Stimulated activated naive CD4-positive, alpha-beta T cell treated with Interleukin-2 at 50 U/mL for 16 hours (primary cell): ENCODE results near the gene CA4.

ENCODE experiments used
- DNase-seq: peaks from one replicate; lab custom pipeline; 2025; lab: John Stamatoyannopoulos, UW

Gene CA4

DNA sequence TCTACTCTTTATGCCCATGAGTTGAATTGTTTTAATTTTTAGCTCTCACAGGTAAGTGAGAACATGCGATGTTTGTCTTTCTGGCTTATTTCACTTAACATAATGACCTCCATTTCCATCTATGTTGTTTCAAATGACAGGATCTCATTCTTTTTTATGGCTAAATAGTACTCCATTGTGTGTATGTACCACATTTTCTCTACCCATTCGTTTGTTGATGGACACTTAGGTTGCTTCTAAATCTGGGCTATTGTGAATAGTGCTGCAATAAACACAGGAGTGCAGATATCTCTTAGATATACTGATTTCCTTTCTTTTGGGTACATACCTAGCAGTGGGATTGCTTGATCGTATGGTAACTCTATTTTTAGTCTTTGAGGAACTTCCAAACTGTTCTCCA, 19.3 kb upstream of the CA4 start:
- no peak for DNase-seq

DNA sequence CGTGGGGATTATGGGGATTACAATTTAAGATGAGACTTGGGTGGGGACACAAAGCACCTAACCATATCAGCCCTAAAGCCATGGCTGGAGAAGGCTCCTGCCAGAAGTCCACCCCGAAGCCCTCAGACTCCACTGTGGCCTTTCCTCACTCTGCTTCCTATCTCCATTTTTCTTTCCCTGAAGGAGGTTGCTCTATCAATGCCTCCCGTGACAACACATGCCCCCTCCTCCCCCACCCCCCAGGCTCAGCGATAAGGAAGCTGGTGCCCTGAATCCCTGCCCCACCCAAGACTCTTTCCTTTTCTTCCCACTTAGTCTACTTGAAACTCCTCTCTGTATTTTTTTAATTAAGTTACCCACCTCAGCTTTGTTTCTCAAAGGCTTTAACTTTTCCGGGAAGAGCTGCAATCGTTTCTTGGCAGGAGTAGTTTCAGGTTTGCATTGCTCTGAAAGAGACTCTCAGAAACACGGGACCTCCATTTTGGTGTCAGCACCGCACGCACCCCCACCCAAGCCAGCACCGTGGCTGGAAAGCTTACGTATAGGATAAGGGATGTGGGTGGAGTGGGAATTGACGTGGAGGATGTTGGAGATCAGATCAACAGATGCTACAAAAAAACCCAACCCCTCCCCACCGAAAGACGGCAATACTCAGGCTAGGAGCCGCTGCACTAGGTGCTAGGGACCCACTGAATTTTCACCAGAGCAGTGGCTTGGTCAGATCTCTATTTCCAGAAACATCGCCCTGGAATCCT, 15.2 kb upstream of the CA4 start:
- DNase-seq, result peak; percentile 19

GRCh38 chr17:60135151-60135950, 14.4 kb upstream of the CA4 start:
- peak; percentile 90 for DNase-seq

GRCh38 chr17:60135951-60136666, 13.7 kb upstream of the CA4 start:
- DNase-seq, result no peak

GRCh38 chr17:60137731-60138130, 12.0 kb upstream of the CA4 start:
- DNase-seq, result no peak

DNA sequence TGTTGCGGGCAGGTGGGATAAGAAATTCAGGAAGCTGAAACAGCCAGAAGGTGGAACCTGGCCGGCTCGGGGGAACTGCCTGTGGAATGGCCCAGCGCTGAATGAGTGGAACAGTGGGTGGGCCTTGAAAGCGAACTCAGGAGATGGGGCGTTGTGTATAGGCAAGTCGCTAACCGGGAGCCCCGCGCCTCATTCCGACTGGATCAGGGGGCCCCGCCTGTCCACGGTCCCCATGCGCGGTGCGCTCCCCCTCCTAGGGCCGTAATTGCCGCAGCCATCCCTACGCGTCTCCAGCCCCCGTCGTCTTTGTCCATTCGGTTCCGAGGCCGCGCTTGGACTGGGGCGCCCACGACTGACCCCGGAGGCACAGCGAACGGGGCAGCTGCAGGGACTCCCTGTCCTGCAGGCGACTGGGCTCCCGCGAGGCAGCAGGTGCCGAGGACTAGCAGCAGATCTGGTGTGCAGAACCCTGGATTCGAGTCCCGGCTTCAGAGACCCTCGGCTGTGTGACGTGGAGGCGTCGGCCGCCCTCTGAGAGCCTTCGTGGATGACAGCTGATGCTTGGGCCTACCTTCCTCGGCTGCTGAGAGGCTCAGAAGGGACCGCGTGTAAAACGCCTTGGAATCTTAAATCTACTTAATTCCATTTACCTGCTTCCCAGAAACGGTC, 10.9 kb upstream of the CA4 start:
- DNase-seq, result no peak

- peak; percentile 52 for DNase-seq
Measured at GRCh38 chr17:60139438-60140285, 10.1 kb upstream of the CA4 start.

- DNase-seq, result no peak
Measured at GRCh38 chr17:60141111-60142018, 8.4 kb upstream of the CA4 start.

DNA sequence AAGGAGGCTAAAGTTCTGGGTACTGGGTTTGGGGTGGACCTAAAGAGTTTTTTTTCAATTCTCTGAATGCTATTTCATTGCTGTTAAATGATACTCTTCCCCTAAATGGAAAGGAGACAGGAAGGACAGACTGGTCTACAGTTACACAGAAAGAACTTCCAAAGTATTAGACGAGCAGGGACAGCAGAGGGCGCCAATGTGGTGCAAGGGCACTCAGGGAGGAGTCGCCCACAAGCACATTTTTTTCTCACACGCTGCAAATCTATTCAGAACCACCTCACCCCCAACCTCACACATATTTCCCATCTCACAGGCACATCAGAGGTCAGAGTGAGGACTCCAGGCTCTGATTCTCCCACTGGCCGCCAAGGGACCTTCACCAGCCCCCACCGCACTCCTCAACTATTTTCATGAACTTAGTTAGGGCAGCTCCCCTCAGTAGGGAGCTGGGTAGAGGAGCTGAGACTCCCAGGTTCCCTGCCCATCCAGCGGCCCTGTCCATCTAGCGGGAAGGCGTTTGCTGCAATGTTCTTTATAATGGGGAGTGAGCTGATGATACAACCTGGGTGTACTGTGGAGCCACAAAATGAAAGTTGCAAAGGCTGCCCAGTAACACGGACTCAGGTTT, 6.8 kb upstream of the CA4 start:
- DNase-seq, result peak; percentile 73

- no peak for DNase-seq
Measured at GRCh38 chr17:60145006-60145935, 4.5 kb upstream of the CA4 start.

- DNase-seq, result no peak
Measured at GRCh38 chr17:60146206-60146605, 3.6 kb upstream of the CA4 start.

GRCh38 chr17:60147553-60148223, 2.1 kb upstream of the CA4 start:
- no peak for DNase-seq

- no peak for DNase-seq
Measured at GRCh38 chr17:60148373-60148772, 1.4 kb upstream of the CA4 start.

DNA sequence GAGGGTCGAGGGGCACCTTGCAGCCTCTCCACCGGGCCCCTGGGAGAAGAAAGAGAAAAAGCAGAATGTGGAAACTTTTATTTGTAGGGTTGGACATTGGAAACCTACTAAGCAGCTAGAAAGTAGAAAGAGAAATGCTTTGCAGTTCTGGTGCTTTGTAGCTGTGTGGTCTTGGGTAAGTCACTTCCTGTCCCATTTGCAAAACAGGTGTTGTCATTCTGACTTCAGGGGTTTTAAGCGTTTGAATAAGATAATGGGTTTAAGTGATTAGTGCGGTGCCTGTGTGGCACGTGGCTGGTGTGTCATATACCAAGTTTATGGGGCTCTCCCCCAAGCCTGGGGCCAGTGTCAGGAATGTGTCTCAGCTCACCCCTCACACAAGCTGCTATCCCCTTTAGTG, 1.6 kb downstream of the CA4 start:
- no peak for DNase-seq

DNA sequence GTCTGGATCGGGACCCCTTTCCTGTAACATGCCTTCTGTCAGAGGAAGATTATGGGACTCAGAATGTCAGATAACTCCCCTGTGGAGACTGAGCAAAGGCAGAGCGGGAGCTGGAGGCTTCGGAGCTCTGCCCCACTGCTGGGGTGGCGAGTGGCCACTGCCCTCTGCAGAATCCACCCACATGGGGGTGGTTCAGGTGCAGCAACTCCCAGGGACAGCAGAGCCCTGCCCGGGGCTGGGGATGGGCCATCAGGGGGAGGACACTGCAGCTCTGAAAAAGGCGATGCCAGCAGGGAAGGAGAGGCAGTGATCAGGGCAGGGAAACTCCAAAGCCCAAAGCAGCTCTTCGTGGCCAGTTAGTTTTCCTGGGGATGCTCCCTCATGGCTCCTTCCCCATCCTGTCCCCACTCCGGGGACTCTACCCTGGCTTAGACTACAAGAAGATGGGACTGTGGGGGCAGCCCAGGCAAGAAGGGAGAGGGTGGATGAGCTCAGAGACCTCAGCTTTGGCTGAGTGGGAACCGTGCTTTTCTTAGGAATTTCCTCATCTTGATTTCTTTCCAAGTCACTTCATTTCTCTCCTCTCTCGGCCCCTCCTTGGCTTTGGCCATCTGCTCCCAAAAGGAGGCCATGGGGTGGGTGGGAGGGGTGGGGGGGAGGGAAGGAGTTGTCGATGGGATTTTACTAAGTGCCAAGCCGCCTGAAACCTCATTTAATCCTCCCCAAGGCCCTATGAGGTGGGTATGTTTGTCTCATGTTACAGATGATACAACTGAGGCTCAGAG, 4.0 kb downstream of the CA4 start:
- DNase-seq, result no peak

DNA sequence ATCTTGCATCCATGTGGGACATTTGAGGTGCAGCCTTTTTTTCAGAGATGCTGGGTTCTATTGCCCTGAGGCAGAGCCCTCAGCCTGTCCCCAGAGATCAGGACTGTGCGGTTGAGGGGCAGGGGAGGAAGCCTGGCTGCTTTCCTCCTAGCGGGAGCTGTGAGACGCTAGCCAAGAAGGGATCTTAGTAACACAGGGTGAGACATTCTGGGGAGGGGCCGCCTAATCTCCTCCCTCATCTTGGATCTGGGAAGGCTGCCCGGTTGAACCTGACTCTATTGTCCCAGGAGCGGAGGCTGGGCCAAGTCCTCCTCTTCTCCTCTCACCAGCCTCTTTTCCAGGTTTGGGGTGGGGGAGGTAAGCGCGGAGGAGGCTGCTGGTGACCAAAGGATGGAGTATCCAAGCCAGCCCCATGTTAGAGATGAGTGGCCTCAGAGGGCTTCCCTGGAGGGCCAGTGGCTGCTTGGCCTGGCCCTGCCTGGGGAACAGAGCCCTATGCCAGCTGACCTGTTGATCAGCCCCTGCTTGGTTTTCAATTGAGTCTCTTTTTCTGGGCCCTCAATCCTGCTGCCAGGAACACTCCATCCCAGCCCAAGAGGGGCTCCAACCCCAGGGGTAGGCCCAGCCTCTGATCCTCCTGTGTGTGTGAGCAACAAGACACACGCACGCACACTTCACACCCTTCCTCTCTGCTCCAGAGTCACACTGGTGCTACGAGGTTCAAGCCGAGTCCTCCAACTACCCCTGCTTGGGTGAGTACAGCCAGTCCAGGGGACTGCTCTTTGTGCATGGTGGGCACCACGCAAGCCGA, 5.0 kb downstream of the CA4 start:
- no peak for DNase-seq
